ENCODE data around the gene ELMO1.

DNA sequence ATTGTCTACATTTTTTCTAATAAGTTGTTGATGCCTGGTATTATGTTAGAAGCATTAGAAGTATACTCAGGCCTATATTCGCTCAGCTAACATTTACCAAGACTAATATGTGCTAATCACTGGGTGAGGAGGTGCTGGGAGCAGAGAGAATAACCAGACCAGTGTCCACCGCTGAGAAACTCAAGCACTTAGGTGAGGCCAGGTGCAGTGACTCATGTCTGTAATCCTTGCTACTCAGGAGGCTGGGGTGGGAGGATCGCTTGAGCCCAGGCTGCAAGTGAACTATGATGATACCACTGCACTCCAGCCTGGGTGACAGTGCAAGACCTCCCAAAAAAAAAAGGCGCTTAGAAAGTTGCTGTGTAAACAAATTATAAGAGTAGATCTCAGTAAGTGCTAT lies 542.2 kb downstream of the ELMO1 start:
- TF ChIP-seq, protein P1, sequence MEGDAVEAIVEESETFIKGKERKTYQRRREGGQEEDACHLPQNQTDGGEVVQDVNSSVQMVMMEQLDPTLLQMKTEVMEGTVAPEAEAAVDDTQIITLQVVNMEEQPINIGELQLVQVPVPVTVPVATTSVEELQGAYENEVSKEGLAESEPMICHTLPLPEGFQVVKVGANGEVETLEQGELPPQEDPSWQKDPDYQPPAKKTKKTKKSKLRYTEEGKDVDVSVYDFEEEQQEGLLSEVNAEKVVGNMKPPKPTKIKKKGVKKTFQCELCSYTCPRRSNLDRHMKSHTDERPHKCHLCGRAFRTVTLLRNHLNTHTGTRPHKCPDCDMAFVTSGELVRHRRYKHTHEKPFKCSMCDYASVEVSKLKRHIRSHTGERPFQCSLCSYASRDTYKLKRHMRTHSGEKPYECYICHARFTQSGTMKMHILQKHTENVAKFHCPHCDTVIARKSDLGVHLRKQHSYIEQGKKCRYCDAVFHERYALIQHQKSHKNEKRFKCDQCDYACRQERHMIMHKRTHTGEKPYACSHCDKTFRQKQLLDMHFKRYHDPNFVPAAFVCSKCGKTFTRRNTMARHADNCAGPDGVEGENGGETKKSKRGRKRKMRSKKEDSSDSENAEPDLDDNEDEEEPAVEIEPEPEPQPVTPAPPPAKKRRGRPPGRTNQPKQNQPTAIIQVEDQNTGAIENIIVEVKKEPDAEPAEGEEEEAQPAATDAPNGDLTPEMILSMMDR (IDR thresholded peaks at IDR 0.05): no peak
- TF ChIP-seq POLR2A (IDR thresholded peaks at IDR 0.05): no peak

Measured in lower leg skin (tissue), 3 donors.